Endothelial cell of umbilical vein (primary cell): Measurements from ENCODE around the gene RFC5. TPM values are rescaled to one million over a fixed set of nuclear protein-coding genes. Genes with fewer than 3 reads are reported as not detected.

Experiments used
- BruUV-seq: library from RNA; stranded (reverse); fragments of 400-500 nt; replicated peaks from 2 replicates; lab custom pipeline; 2021; lab: Mats Ljungman, UMichigan
- CTCF ChIA-PET: fragments of 300-600, 350-600 bp; sonication (Branson Sonifier 250); formaldehyde crosslinking; loops from one replicate; lab custom pipeline; 2021; ENCODE audit warnings: antibody characterized with exemption, inconsistent platforms; lab: Charles Lee
- POLR2A ChIA-PET: fragments of 300-600, 350-600 bp; sonication (Branson Sonifier 250); formaldehyde crosslinking; loops from one replicate; lab custom pipeline; 2021; ENCODE audit warnings: antibody characterized with exemption, inconsistent platforms; lab: Charles Lee
- DNase-seq: peaks from one replicate; pipeline ENCODE4 v3.0.0-alpha.2; 2011; ENCODE audit warnings: low read depth, low spot score
- FAIRE-seq: peaks from 2 replicates; lab custom pipeline; 2011; peaks lifted over from hg19 to GRCh38; lab: Jason Lieb, UNC
- H2AFZ ChIP-seq: 2 replicates; pipeline ENCODE4 v1.6.0; 2012; ENCODE audit warnings: low read depth, low read length, control low read depth, inconsistent platforms
- H3K27ac ChIP-seq: 2 replicates; pipeline ENCODE4 v1.5.1; 2011; ENCODE audit warnings: low read depth, mild to moderate bottlenecking, control low read depth, low read length, moderate library complexity; ENCODE audit not compliant: insufficient read depth
- H3K27me3 ChIP-seq, 2 experiments: 2 replicates each; pipeline versions ENCODE4 v1.6.0 to v1.6.1; 2011; ENCODE audit warnings: low read length in 2 of 2, mixed read lengths in 1 of 2; ENCODE audit not compliant: control insufficient read depth in 2 of 2, insufficient read depth in 2 of 2
- H3K36me3 ChIP-seq, 2 experiments: 2 replicates in 1 of 2; 3 replicates in 1 of 2; pipeline ENCODE4 v1.5.1; 2011; ENCODE audit warnings: low read length in 2 of 2, mild to moderate bottlenecking in 1 of 2, moderate library complexity in 1 of 2; ENCODE audit not compliant: control insufficient read depth in 2 of 2, insufficient read depth in 2 of 2; ENCODE audit errors: extremely low read depth in 1 of 2
- H3K4me1 ChIP-seq: 3 replicates; pipeline ENCODE4 v1.5.1; 2011; ENCODE audit warnings: mild to moderate bottlenecking, low read length; ENCODE audit not compliant: control insufficient read depth, insufficient read depth; ENCODE audit errors: extremely low read depth
- H3K4me2 ChIP-seq: 2 replicates; pipeline ENCODE4 v1.6.1; 2011; ENCODE audit warnings: low read length, control low read depth, mixed read lengths; ENCODE audit not compliant: insufficient read depth
- H3K4me3 ChIP-seq, 3 experiments: fragments of 200-600 bp in 1 of 3; sonication (generic), shearing (Covaris generic) in 1 of 3; replicated peaks in 1 of 3; 2 replicates each; pipeline ENCODE4 v1.5.1; 2011 to 2016; ENCODE audit warnings: control low read depth in 3 of 3, low read length in 3 of 3, mild to moderate bottlenecking in 2 of 3, inconsistent platforms in 1 of 3, low read depth in 1 of 3, moderate library complexity in 1 of 3; ENCODE audit not compliant: insufficient read depth in 1 of 3
- H3K79me2 ChIP-seq: 2 replicates; pipeline ENCODE4 v1.6.0; 2012; ENCODE audit warnings: low read length, inconsistent platforms; ENCODE audit not compliant: control insufficient read depth, insufficient read depth
- H3K9ac ChIP-seq: replicated peaks from 2 replicates; pipeline ENCODE3; 2011; ENCODE audit warnings: low read length, control low read depth; ENCODE audit not compliant: insufficient read depth; ENCODE audit errors: extremely low read depth
- H3K9me1 ChIP-seq: replicated peaks from 3 replicates; pipeline ENCODE4 v1.6.0; 2011; ENCODE audit warnings: mild to moderate bottlenecking, low read length; ENCODE audit not compliant: control insufficient read depth, insufficient read depth; ENCODE audit errors: extremely low read depth
- H3K9me3 ChIP-seq: replicated peaks from 2 replicates; pipeline ENCODE4 v1.5.1; 2012; ENCODE audit warnings: low read length, inconsistent platforms; ENCODE audit not compliant: control insufficient read depth, insufficient read depth
- H4K20me1 ChIP-seq: replicated peaks from 2 replicates; pipeline ENCODE3; 2011; ENCODE audit warnings: mild to moderate bottlenecking, low read length; ENCODE audit not compliant: control insufficient read depth, insufficient read depth; ENCODE audit errors: extremely low read depth
- CTCF ChIP-seq, 2 donors: IDR thresholded peaks; 1 replicate in 1 of 2; 2 replicates in 1 of 2; pipeline ENCODE4 v1.5.1; 2011; ENCODE audit warnings: low read length in 2 of 2, mild to moderate bottlenecking in 2 of 2, moderate library complexity in 2 of 2, control low read depth in 1 of 2, inconsistent platforms in 1 of 2, low read depth in 1 of 2; ENCODE audit not compliant: insufficient read depth in 1 of 2; ENCODE audit errors: extremely low read depth in 1 of 2
- EZH2 ChIP-seq: IDR thresholded peaks from 2 replicates; pipeline ENCODE4 v1.6.1; 2012; ENCODE audit warnings: borderline replicate concordance, low read depth, mild to moderate bottlenecking, moderate library complexity, low read length, inconsistent platforms; ENCODE audit not compliant: severe bottlenecking
- FOS ChIP-seq: IDR thresholded peaks from 2 replicates; pipeline ENCODE4 v1.6.1; 2011; ENCODE audit warnings: mild to moderate bottlenecking, low read length, moderate library complexity, borderline replicate concordance; ENCODE audit not compliant: insufficient read depth
- GATA2 ChIP-seq: IDR thresholded peaks from 2 replicates; pipeline ENCODE4 v1.7.0; 2011; ENCODE audit warnings: low read depth, mild to moderate bottlenecking, moderate library complexity, mixed read lengths, low read length; ENCODE audit not compliant: insufficient read length, insufficient read depth
- JUN ChIP-seq: IDR thresholded peaks from 2 replicates; pipeline ENCODE4 v1.6.1; 2011; ENCODE audit warnings: borderline replicate concordance, low read depth; ENCODE audit not compliant: insufficient read length, insufficient read depth
- MAX ChIP-seq: IDR thresholded peaks from 2 replicates; pipeline ENCODE4 v1.6.1; 2011; ENCODE audit not compliant: insufficient read depth, insufficient read length
- MYC ChIP-seq: IDR thresholded peaks from one replicate; pipeline ENCODE4 v1.6.1; 2011; ENCODE audit warnings: mild to moderate bottlenecking, low read depth, low read length
- POLR2A ChIP-seq: IDR thresholded peaks from 2 replicates; pipeline ENCODE4 v1.6.1; 2012; ENCODE audit warnings: low read depth, mild to moderate bottlenecking, control low read depth, low read length
- POLR2AphosphoS5 ChIP-seq: IDR thresholded peaks from 2 replicates; pipeline ENCODE4 v1.6.1; 2012; ENCODE audit warnings: low read depth, mild to moderate bottlenecking, control low read depth, low read length, moderate library complexity; ENCODE audit not compliant: insufficient read depth
- dilution Hi-C: fragments of 300-500 bp; cut with MboI; formaldehyde crosslinking; loops from one replicate; pipeline ENCODE4 v1.15.0; 2019; ENCODE audit warnings: low sequenced_read_pairs; ENCODE audit not compliant: extremely low pct_ligation_motif_present
- intact Hi-C: fragments of 100-400 bp; cut with micrococcal nuclease; formaldehyde crosslinking; loops from one replicate; pipeline ENCODE4 v1.10.0; 2022
- polyA plus RNA-seq, 4 experiments: library from polyadenylated mRNA; depleted of rRNA in 3 of 4; stranded (reverse) in 3 of 4; unstranded in 1 of 4; fragments of >200 nt; gene quantifications; 2 replicates each; pipeline versions ENCODE4 v1.2.1 to v1.2.3, GENCODE V29; 2011 to 2012; ENCODE audit warnings: missing spikeins in 1 of 4
- total RNA-seq: library from RNA; stranded (reverse); gene quantifications from 2 replicates; pipeline ENCODE4 v1.2.3, GENCODE V29; 2021

The RFC5 gene
- total and polyA plus RNA-seq, 2 donors (not counting 3 experiments of a cell fraction or from before 2014, with no cell fraction given): 18.1 to 23.3 TPM

- Histone ChIP-seq H3K9ac (peak overlapping the region; percentile 7), H3K4me1 (peaks cover 29% of the 10 kb centered on the region), H3K36me3 (peaks cover 0 to 5% of the 10 kb centered on the region in 2 experiments), H3K9me1 (no peaks in the 10 kb centered on the region), H3K27me3 (no peaks in the 10 kb centered on the region), H3K4me2 (peak overlapping the region; percentile 65), H3K4me3 (no peak overlapping the region), H3K27ac (peak overlapping the region; percentile 59), H2AFZ (no peak overlapping the region), H4K20me1 (no peaks in the 10 kb centered on the region), H3K79me2 (peaks cover 10% of the 10 kb centered on the region), H3K9me3 (no peaks in the 10 kb centered on the region)
- dilution Hi-C loops: no loop called here
- no peak for TF ChIP-seq POLR2AphosphoS5
- peak; percentile 23 for TF ChIP-seq POLR2A
- TF ChIP-seq MYC: no peak
- TF ChIP-seq CTCF (IDR thresholded peaks at IDR 0.05; ENCODE audit: extremely low read depth in 1 of 2, insufficient read depth in 1 of 2, low read depth in 1 of 2, low read length in 2 of 2): no peak
- no peak for TF ChIP-seq JUN
- TF ChIP-seq MAX: no peak
- TF ChIP-seq FOS: peak; percentile 9
- TF ChIP-seq EZH2: no peak
- no peak for TF ChIP-seq GATA2
- DNase-seq: no peak
- intact Hi-C loops: loop anchor here (2.0 kb wide), 2 partner anchors 19 to 367 kb away; no protein-coding TSS in a partner anchor
- no TSS peak for BruUV-seq
- POLR2A ChIA-PET: no interaction called here
- CTCF ChIA-PET: interaction anchor here (0.6 to 1.1 kb wide), 3 partner anchors 9 to 37 kb away, joined by 3 to 4 read pairs (median 3); partner anchors contain the start of gene RFC5
- FAIRE-seq: peak; percentile 38
Measured at GRCh38 chr12:118053071-118053985, 36.8 kb downstream of the RFC5 start.
